Psoas muscle (tissue), 8 donors: ENCODE measurements around the gene ARL8A. TPM values are rescaled to one million over a fixed set of nuclear protein-coding genes. Genes with fewer than 3 reads are reported as not detected.
"Not testable (repeated sequence)": the region's sequence is repeated elsewhere in the genome, so short reads cannot be mapped to it uniquely, and the experiment has no call there.

Experiments used
- ATAC-seq, 4 donors: fragments of 200-7000 bp; cut with Tn5 transposase; one replicate each; pipeline ENCODE4 v1.9.1; 2020; ENCODE audit warnings: moderate library complexity in 3 of 4, mild to moderate bottlenecking in 2 of 4
- DNase-seq, 2 donors: peaks; one replicate each; pipeline ENCODE4 v3.0.0-alpha.2; 2020
- H3K27ac ChIP-seq: fragments of 200-600 bp; one replicate; pipeline ENCODE4 v1.8.0; 2022
- H3K27me3 ChIP-seq, 3 donors: fragments of 200-600 bp in 1 of 3; one replicate each; pipeline versions ENCODE4 v1.6.1 to v1.8.0; 2013 to 2022; ENCODE audit warnings: low read length in 2 of 3, mild to moderate bottlenecking in 2 of 3, moderate library complexity in 1 of 3; ENCODE audit not compliant: insufficient read depth in 3 of 3
- H3K36me3 ChIP-seq, 2 donors: fragments of 200-600 bp in 1 of 2; one replicate each; pipeline versions ENCODE4 v1.6.1 to v1.8.0; 2013 to 2022; ENCODE audit warnings: low read depth in 1 of 2, mild to moderate bottlenecking in 1 of 2, moderate library complexity in 1 of 2; ENCODE audit not compliant: insufficient read depth in 1 of 2
- H3K4me1 ChIP-seq: fragments of 200-600 bp; one replicate; pipeline ENCODE4 v1.8.0; 2022
- H3K4me3 ChIP-seq: fragments of 200-600 bp; one replicate; pipeline ENCODE4 v1.8.0; 2022; ENCODE audit warnings: mild to moderate bottlenecking
- H3K9me3 ChIP-seq: fragments of 200-600 bp; one replicate; pipeline ENCODE4 v1.8.0; 2022
- WGBS, 3 donors: extraction: QIAGEN DNeasy Blood & Tissue Kit; methylation state at CpG; one replicate each; pipeline versions ENCODE4 v1.1.6 to v1.1.7; 2013; 5-methylcytosine and 5-hydroxymethylcytosine counted together
- intact Hi-C, 2 donors: fragments of 100-400 bp; cut with DNase I; formaldehyde crosslinking; loops; one replicate each; pipeline versions ENCODE4 v1.11.0 to v1.14.2; 2022
- polyA plus RNA-seq, 3 donors: library from polyadenylated mRNA; stranded (reverse); fragments of 200-250 nt; gene quantifications; one replicate each; pipeline ENCODE4 v1.2.3, GENCODE V29; 2013
- total RNA-seq, 4 donors: library from RNA; stranded (reverse); fragmentation: NEBNext Ultra II Directional in 2 of 4; extraction: Animal tissue kit (Norgen Biotek cat#: 25700) in 2 of 4; gene quantifications; one replicate each; pipeline versions ENCODE4 v1.2.1 to v1.2.4, GENCODE V29; 2021 to 2023
- TF ChIP-seq, protein P1 (sequence below): fragments of 200-600 bp; IDR thresholded peaks from one replicate; pipeline ENCODE4 v1.8.0; 2022; ENCODE audit warnings: antibody characterized with exemption
- donor health status: healthy with polysubstance abuse.
- donor health status: DM: no; HTN: no; CAD: no; lungs with moderate emphysema.
- donor health status: Bipolar disorder and iron deficiency.
- donor health status: healthy.
- donor health status: DM: yes; HTN: yes; CAD: no.
- donor health status: DM: no; HTN: no; CAD: no.
- donor health status: DM: no; HTN: no; CAD: no.
- donor health status: DM: yes; HTN: yes; CAD: no.

Gene ARL8A
- total and polyA plus RNA-seq, 7 donors: 26.6 to 70.6 (median 53.1) TPM

DNA sequence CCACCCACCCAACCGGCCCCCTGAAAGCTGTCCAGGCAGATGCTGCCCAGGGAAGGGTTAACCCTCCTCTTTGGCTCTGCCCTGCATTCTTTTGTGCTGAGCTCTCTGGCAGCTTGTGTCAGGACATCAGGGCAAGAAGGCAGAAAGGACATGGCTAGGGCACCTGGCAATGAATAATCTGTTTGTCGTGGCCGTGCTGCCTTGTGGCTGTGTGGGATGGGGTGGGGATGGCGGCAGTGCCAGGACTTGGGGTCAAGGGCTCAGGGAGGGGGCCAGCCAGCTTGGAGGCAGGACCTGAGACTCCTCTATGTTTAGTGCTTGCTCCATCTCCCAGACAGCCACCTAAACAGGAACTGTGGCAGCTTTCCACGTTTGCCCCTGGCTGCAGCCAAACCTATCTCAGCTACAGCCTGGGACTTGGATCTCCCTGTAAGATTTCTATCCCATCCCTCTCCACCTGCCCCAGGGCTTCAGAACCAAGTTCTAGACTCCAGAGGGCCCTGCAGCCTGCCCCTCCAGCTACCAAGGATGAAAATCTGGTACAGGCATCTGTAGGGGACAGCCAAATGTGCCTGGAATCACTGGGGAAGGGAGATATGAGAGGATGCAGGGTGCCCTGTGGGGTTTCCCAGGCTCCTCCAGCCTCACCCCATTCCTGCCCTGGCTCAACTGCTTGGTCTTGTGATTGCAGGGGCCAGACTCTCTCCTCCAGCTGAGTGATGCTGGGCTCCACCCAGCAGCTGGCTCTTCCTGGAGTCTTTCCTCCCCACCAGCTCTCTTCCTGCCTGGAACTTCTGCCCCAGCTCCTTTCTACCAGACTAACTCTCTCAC lies 31.5 kb downstream of the ARL8A start:
- 5 to 22% (median 6%) methylated on average over 4 to 5 of the region's 5 CpGs for WGBS, 3 donors
- intact Hi-C loops: no loop called here
- no peaks in the 10 kb centered on the region for H3K9me3 ChIP-seq
- H3K27me3 ChIP-seq: no peaks in the 10 kb centered on the region
- TF ChIP-seq, protein P1, sequence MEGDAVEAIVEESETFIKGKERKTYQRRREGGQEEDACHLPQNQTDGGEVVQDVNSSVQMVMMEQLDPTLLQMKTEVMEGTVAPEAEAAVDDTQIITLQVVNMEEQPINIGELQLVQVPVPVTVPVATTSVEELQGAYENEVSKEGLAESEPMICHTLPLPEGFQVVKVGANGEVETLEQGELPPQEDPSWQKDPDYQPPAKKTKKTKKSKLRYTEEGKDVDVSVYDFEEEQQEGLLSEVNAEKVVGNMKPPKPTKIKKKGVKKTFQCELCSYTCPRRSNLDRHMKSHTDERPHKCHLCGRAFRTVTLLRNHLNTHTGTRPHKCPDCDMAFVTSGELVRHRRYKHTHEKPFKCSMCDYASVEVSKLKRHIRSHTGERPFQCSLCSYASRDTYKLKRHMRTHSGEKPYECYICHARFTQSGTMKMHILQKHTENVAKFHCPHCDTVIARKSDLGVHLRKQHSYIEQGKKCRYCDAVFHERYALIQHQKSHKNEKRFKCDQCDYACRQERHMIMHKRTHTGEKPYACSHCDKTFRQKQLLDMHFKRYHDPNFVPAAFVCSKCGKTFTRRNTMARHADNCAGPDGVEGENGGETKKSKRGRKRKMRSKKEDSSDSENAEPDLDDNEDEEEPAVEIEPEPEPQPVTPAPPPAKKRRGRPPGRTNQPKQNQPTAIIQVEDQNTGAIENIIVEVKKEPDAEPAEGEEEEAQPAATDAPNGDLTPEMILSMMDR: no peak
- H3K4me3 ChIP-seq: no peak overlapping the region
- H3K36me3 ChIP-seq: no peaks in the 10 kb centered on the region
- peaks cover 6% of the 10 kb centered on the region for H3K4me1 ChIP-seq
- no peak overlapping the region for H3K27ac ChIP-seq
- DNase-seq: no peak
- peak; percentile 62 to 85 (median 72) for ATAC-seq

DNA sequence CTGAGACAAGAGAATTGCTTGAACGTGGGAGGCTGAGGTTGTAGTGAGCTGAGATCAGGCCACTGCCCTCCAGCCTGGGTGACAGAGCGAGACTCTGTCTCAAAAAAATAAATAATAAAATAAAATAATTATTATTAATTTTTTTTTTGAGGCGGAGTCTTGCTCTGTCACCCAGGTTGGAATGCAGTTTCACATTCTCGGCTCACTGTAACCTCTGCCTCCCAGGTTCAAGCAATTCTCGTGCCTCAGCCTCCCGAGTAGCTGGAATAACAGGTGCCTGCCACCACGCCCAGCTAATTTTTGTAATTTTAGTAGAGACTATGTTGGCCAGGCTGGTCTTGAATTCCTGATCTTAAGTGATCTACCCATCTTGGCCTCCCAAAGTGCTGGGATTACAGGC lies 32.9 kb downstream of the ARL8A start:
- DNase-seq, H3K27me3 ChIP-seq, ATAC-seq, H3K4me3 ChIP-seq, H3K9me3 ChIP-seq, H3K4me1 ChIP-seq, H3K27ac ChIP-seq, intact Hi-C loops, H3K36me3 ChIP-seq: not testable (repeated sequence)
- 80 to 88% (median 87%) methylated on average over 7 of the region's 7 CpGs for WGBS, 3 donors

DNA sequence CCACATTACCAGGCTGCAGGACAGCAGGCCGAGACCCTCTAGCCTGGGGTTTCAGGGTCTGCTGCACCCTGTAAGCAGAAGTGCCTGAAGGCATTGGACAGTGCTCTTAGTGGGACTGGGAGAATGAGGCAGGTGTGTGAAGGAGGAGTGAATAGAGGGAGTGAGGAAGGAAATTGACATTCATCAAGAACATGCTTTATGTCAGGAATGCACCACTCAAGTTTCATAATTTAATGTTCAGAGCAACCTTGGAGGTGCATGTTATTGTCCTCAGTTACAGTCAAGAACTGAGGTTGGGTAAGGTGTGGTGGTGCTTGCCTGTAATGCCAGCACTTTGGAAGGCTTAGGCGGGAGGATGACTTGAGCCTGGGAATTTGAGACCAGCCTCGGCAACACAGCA lies 33.6 kb downstream of the ARL8A start:
- ATAC-seq (no peak), DNase-seq (no peak)
- 51 to 64% (median 53%) methylated on average over 3 of the region's 3 CpGs for WGBS, 3 donors
- no peak overlapping the region for H3K4me3 ChIP-seq
- peaks cover 6% of the 10 kb centered on the region for H3K4me1 ChIP-seq
- no peaks in the 10 kb centered on the region for H3K9me3 ChIP-seq
- TF ChIP-seq, protein P1: no peak
- intact Hi-C loops: no loop called here
- no peaks in the 10 kb centered on the region for H3K27me3 ChIP-seq
- H3K36me3 ChIP-seq: no peaks in the 10 kb centered on the region
- no peak overlapping the region for H3K27ac ChIP-seq

DNA sequence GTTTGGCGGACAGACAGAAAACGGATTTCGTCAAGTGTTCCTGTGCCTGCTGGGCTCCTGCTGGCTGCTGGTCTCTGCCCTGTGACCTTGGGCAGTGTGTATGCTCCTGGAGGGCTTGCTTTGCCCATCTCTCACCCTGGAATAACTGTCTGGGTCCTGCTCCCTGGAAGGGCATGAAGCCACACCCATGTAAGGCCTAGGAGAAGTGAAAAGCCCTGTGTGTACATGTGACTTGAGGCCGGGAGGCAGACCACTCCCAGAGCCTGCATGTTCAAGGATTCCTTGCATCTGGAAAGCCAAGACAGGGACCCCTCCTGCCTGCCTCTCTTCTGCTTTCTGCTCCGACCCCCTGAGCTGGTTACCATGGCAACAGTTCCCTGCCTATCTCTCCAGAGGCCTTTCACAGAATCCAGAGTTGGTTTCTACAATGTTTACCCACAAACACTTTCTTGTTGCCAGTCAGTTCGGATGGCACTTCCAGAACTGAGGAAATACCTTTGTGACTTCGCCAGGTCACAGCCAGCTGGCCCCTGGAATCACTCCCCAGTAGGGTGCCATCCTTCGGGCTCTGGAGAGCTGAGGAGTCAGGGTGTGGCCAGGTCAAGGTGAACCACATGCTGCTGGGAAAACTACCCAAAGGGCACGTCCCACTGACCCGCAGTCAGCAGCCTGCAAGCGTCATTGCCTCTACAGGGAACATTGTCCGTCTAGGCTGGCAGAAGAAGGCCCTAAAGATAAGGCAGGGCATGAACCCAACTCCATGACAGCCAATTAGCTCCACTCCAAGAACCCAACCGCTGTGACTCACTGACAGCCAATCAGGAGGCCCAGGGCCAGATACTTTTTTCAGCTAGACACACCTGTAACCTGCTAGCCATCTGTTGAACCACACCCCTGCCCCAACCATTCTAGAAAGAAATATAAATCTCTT lies 36.5 kb downstream of the ARL8A start:
- Histone ChIP-seq H3K27ac (no peak overlapping the region), H3K4me3 (no peak overlapping the region), H3K4me1 (peaks cover 2% of the 10 kb centered on the region), H3K36me3 (no peaks in the 10 kb centered on the region), H3K9me3 (no peaks in the 10 kb centered on the region), H3K27me3 (no peaks in the 10 kb centered on the region)
- WGBS, 3 donors: 69 to 74% (median 73%) methylated on average over 13 of the region's 13 CpGs
- TF ChIP-seq, protein P1: no peak
- intact Hi-C loops: no loop called here
- DNase-seq: no peak
- ATAC-seq: peak in 1 of 4 donors; percentile 14

DNA sequence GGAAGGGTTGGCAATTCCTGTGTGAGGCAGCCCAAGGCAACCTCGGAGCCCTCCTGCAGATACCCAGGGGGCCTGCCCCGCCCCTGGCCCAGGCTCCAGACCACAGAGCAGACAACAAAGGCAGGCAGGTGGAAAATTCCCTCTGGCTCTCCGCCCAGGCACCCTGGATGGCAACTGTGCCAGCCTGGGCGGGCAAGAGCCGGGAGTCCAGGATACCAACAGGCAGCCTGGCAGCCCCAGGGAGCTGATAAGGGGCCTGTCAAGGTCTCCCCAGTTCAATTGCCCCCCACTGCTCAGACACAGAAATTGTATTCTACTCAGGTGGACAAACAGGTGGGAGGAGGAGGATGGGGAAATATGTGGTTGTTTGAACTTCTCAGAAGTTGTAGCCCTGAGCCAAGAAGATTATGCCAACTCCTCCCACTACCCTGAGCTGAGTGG lies 37.2 kb downstream of the ARL8A start:
- intact Hi-C loops: no loop called here

More for the DNA sequence above, 37.2 kb downstream of the ARL8A start:
- Histone ChIP-seq H3K36me3 (no peaks in the 10 kb centered on the region), H3K9me3 (no peaks in the 10 kb centered on the region), H3K27me3 (no peaks in the 10 kb centered on the region), H3K27ac (no peak overlapping the region), H3K4me1 (no peaks in the 10 kb centered on the region), H3K4me3 (no peak overlapping the region)
- TF ChIP-seq, protein P1: no peak
- DNase-seq (no peak), ATAC-seq (peak in 3 of 4 donors; percentile 19 to 54 (median 44))
- 33 to 52% (median 44%) methylated on average over 5 of the region's 5 CpGs for WGBS, 3 donors
